Neural progenitor cell (in vitro differentiated cells): Measurements from ENCODE around the gene NEXN. TPM values are rescaled to one million over a fixed set of nuclear protein-coding genes. Genes with fewer than 3 reads are reported as not detected.

Experiments
- DNase-seq: peaks from one replicate; pipeline ENCODE4 v3.0.0-alpha.2; 2016; ENCODE audit warnings: low spot score
- H2AFZ ChIP-seq: fragments of 200-600 bp; sonication (generic); replicated peaks from 2 replicates; pipeline ENCODE4 v1.6.1; 2016; ENCODE audit warnings: antibody characterized with exemption
- H3F3A ChIP-seq: fragments of 200-600 bp; sonication (generic); 2 replicates; pipeline ENCODE4 v1.6.1; 2016; ENCODE audit warnings: antibody characterized with exemption, low read depth
- H3K27ac ChIP-seq: fragments of 200-600 bp; sonication (generic); 2 replicates; pipeline ENCODE4 v1.5.1; 2016; ENCODE audit warnings: mild to moderate bottlenecking
- H3K27me3 ChIP-seq: fragments of 200-600 bp; sonication (generic); 2 replicates; pipeline ENCODE4 v1.6.1; 2016; ENCODE audit warnings: mild to moderate bottlenecking, moderate library complexity
- H3K36me3 ChIP-seq: fragments of 200-600 bp; sonication (generic); 2 replicates; pipeline ENCODE4 v1.5.1; 2016
- H3K4me1 ChIP-seq: fragments of 200-600 bp; sonication (generic); 2 replicates; pipeline ENCODE4 v1.6.1; 2016; ENCODE audit warnings: mixed run types
- H3K4me2 ChIP-seq: fragments of 200-600 bp; sonication (generic); 2 replicates; pipeline ENCODE4 v1.6.1; 2016
- H3K4me3 ChIP-seq: fragments of 200-600 bp; sonication (generic); 2 replicates; pipeline ENCODE4 v1.5.1; 2016
- H3K79me2 ChIP-seq: fragments of 200-600 bp; sonication (generic); 2 replicates; pipeline ENCODE4 v1.6.1; 2016; ENCODE audit warnings: low read depth
- H3K9ac ChIP-seq: fragments of 200-600 bp; sonication (generic); 2 replicates; pipeline ENCODE4 v1.6.1; 2016
- H3K9me3 ChIP-seq: fragments of 200-600 bp; sonication (generic); 2 replicates; pipeline ENCODE4 v1.5.1; 2016; ENCODE audit warnings: low read depth
- H4K20me1 ChIP-seq: fragments of 200-600 bp; sonication (generic); 2 replicates; pipeline ENCODE4 v1.6.1; 2016; ENCODE audit warnings: low read depth
- H3K27ac Mint-ChIP-seq: 3 replicates; pipeline ENCODE4 v1.8.0; 2021; ENCODE audit warnings: mixed read lengths
- H3K27me3 Mint-ChIP-seq: 2 replicates; pipeline ENCODE4 v1.8.0; 2022; ENCODE audit warnings: low read depth, mild to moderate bottlenecking, inconsistent platforms, moderate library complexity, mixed read lengths; ENCODE audit not compliant: insufficient read depth
- H3K36me3 Mint-ChIP-seq: 3 replicates; pipeline ENCODE4 v1.8.0; 2021; ENCODE audit warnings: mixed read lengths
- H3K4me1 Mint-ChIP-seq: 3 replicates; pipeline ENCODE4 v1.8.0; 2021; ENCODE audit warnings: mixed read lengths
- H3K4me3 Mint-ChIP-seq: 3 replicates; pipeline ENCODE4 v1.8.0; 2021; ENCODE audit warnings: mild to moderate bottlenecking, moderate library complexity, mixed read lengths
- H3K9me3 Mint-ChIP-seq: 3 replicates; pipeline ENCODE4 v1.8.0; 2020; ENCODE audit warnings: mixed read lengths
- CTCF ChIP-seq: fragments of 200-600 bp; sonication (generic); IDR thresholded peaks from 2 replicates; pipeline ENCODE4 v1.5.1; 2017; ENCODE audit warnings: antibody characterized with exemption, mild to moderate bottlenecking
- EZH2 ChIP-seq: fragments of 200-600 bp; sonication (generic); IDR thresholded peaks from 2 replicates; pipeline ENCODE4 v1.6.1; 2017; ENCODE audit warnings: antibody characterized with exemption, mild to moderate bottlenecking, moderate library complexity
- EZH2phosphoT487 ChIP-seq: fragments of 200-600 bp; sonication (generic); IDR thresholded peaks from 2 replicates; pipeline ENCODE4 v1.6.1; 2017; ENCODE audit warnings: antibody characterized with exemption
- total RNA-seq: library from RNA; depleted of rRNA; stranded (reverse); fragments of >200 nt; gene quantifications from 2 replicates; pipeline ENCODE4 v1.2.3, GENCODE V29; 2015; ENCODE audit warnings: low replicate concordance

The NEXN gene
- total RNA-seq, 1 donor from 2014 or later = 2.0 TPM

- no peak overlapping the region for H3K27ac ChIP-seq
- no peak overlapping the region for H3K4me3 ChIP-seq
- H3K27me3 Mint-ChIP-seq = peaks cover 2% of the 10 kb centered on the region
- no peaks in the 10 kb centered on the region for H4K20me1 ChIP-seq
- H3F3A ChIP-seq = peaks cover 6% of the 10 kb centered on the region
- H2AFZ ChIP-seq = no peak overlapping the region
- no peaks in the 10 kb centered on the region for H3K79me2 ChIP-seq
- H3K4me3 Mint-ChIP-seq = no peak overlapping the region
- H3K9ac ChIP-seq = no peak overlapping the region
- TF ChIP-seq EZH2phosphoT487 (no peak), CTCF (no peak), EZH2 (no peak)
- H3K9me3 ChIP-seq = no peaks in the 10 kb centered on the region
- H3K27me3 ChIP-seq = no peaks in the 10 kb centered on the region
- DNase-seq = no peak
- H3K4me1 Mint-ChIP-seq = no peaks in the 10 kb centered on the region
- H3K9me3 Mint-ChIP-seq = no peaks in the 10 kb centered on the region
- H3K27ac Mint-ChIP-seq = no peak overlapping the region
- H3K4me2 ChIP-seq = no peak overlapping the region
- no peaks in the 10 kb centered on the region for H3K36me3 ChIP-seq
- no peaks in the 10 kb centered on the region for H3K4me1 ChIP-seq
- H3K36me3 Mint-ChIP-seq = no peaks in the 10 kb centered on the region
Observed at GRCh38 chr1:77925956-77926355, 37.5 kb downstream of the NEXN start.

GRCh38 chr1:77926561-77927357 is 38.3 kb downstream of the NEXN start:
- TF ChIP-seq CTCF (no peak), EZH2phosphoT487 (no peak), EZH2 (no peak)
- Mint-ChIP-seq H3K4me1 (no peaks in the 10 kb centered on the region), H3K27me3 (peaks cover 2% of the 10 kb centered on the region), H3K4me3 (no peak overlapping the region), H3K9me3 (no peaks in the 10 kb centered on the region), H3K36me3 (no peaks in the 10 kb centered on the region), H3K27ac (no peak overlapping the region)
- no peaks in the 10 kb centered on the region for H3K9me3 ChIP-seq
- H3K4me1 ChIP-seq = no peaks in the 10 kb centered on the region
- H3K4me2 ChIP-seq = no peak overlapping the region
- no peaks in the 10 kb centered on the region for H3K36me3 ChIP-seq
- no peak overlapping the region for H2AFZ ChIP-seq
- peaks cover 6% of the 10 kb centered on the region for H3F3A ChIP-seq
- H3K27ac ChIP-seq = no peak overlapping the region
- H4K20me1 ChIP-seq = no peaks in the 10 kb centered on the region
- H3K4me3 ChIP-seq = no peak overlapping the region
- no peaks in the 10 kb centered on the region for H3K79me2 ChIP-seq
- H3K9ac ChIP-seq = no peak overlapping the region
- H3K27me3 ChIP-seq = no peaks in the 10 kb centered on the region
- no peak for DNase-seq

DNA sequence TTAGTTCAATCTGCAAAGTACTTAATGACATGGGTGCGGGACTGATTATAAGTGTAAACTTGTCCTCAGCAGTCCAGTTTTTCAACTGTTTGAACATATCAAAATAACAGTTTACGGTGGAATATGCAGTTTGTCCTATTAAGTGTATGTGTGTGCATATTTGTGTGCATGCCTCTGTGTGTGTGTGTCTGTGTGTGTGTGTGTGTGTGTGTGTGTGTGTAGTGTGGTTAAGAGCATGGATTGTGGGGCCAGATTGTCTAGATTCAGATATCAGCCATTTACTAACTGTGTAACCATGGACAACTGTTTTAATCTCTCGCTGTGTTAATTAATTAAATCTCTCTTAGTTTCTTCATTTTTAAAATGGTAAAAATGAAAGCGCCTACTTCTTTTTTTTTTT is 39.0 kb downstream of the NEXN start:
- Histone ChIP-seq H3K36me3 (no peaks in the 10 kb centered on the region), H3K79me2 (no peaks in the 10 kb centered on the region), H2AFZ (no peak overlapping the region), H3K27ac (no peak overlapping the region), H3K4me3 (no peak overlapping the region), H3K9me3 (no peaks in the 10 kb centered on the region), H3F3A (peaks cover 6% of the 10 kb centered on the region), H3K27me3 (no peaks in the 10 kb centered on the region), H3K4me2 (no peak overlapping the region), H3K4me1 (no peaks in the 10 kb centered on the region), H4K20me1 (no peaks in the 10 kb centered on the region), H3K9ac (no peak overlapping the region)
- H3K27me3 Mint-ChIP-seq = peaks cover 2% of the 10 kb centered on the region
- TF ChIP-seq EZH2phosphoT487 (no peak), CTCF (no peak), EZH2 (no peak)
- no peaks in the 10 kb centered on the region for H3K36me3 Mint-ChIP-seq
- no peaks in the 10 kb centered on the region for H3K9me3 Mint-ChIP-seq
- H3K4me1 Mint-ChIP-seq = no peaks in the 10 kb centered on the region
- no peak overlapping the region for H3K27ac Mint-ChIP-seq
- DNase-seq = no peak
- H3K4me3 Mint-ChIP-seq = no peak overlapping the region
